ENCODE results near the gene IMMP2L. TPM values are rescaled to one million over a fixed set of nuclear protein-coding genes. Genes with fewer than 3 reads are reported as not detected.

Gene IMMP2L
- total RNA-seq, 1 experiment from 2014 or later = 8.8 TPM

GRCh38 chr7:111012149-111012548, 550.1 kb downstream of the IMMP2L start:
- H3K27ac ChIP-seq (ENCODE audit: low read length) = no peak overlapping the region
- no TSS peak for BruUV-seq (replicated peaks)
- in situ Hi-C loops (cut with HindIII; ENCODE audit: low pct_unique_long_range_greater_than_20kb, low sequenced_read_pairs) (no loop called here), intact Hi-C loops (cut with micrococcal nuclease; ENCODE audit: unreplicated experiment) (no loop called here)
- POLR2A ChIA-PET = no interaction called here
- no peak for ATAC-seq
- H3K4me1 ChIP-seq (ENCODE audit: control insufficient read depth, insufficient read depth, low read length) = no peaks in the 10 kb centered on the region
- no peak overlapping the region for H3K4me3 ChIP-seq (ENCODE audit: low read depth in 2 of 2, low read length in 2 of 2)
- no peaks in the 10 kb centered on the region for H3K27me3 ChIP-seq (ENCODE audit: control insufficient read depth, insufficient read depth, low read length)
- CTCF ChIA-PET = no interaction called here
- H3K9me3 ChIP-seq (ENCODE audit: control insufficient read depth, insufficient read depth, low read depth, low read length) = no peaks in the 10 kb centered on the region; the same call in 1 of the 2 replicates
- H3K36me3 ChIP-seq (ENCODE audit: control insufficient read depth, insufficient read depth, low read length) = no peaks in the 10 kb centered on the region
- no peak for DNase-seq (ENCODE audit: low read depth, low spot score)
- TF ChIP-seq SIN3A (IDR thresholded peaks at IDR 0.05; ENCODE audit: borderline replicate concordance, insufficient read depth, low read depth, low read length) (no peak), TCF7L2 (IDR thresholded peaks at IDR 0.05; ENCODE audit: low read depth, low read length) (no peak)

DNA sequence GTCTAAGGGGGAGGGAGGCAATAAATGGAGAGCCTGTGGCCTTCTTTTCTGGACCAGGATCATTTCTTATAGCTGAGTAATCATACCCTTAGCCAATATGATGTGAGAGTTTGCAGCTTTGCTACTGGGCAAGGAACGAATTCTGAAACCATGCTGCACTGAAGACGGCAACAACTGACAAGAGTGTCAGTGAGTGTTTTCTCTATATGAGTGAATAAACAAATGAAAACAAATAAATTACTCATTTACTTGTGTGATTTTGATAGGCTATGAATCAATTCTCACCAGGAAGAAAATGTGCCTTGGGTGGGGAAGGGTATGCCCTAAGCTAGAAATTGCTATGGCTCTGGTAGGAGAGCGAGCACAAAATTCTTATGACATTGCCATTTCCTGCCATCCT, 550.8 kb downstream of the IMMP2L start:
- DNase-seq (ENCODE audit: low read depth, low spot score) (no peak), ATAC-seq (no peak)
- intact Hi-C loops (cut with micrococcal nuclease; ENCODE audit: unreplicated experiment) (no loop called here), in situ Hi-C loops (cut with HindIII; ENCODE audit: low pct_unique_long_range_greater_than_20kb, low sequenced_read_pairs) (no loop called here)
- TF ChIP-seq, protein P1, sequence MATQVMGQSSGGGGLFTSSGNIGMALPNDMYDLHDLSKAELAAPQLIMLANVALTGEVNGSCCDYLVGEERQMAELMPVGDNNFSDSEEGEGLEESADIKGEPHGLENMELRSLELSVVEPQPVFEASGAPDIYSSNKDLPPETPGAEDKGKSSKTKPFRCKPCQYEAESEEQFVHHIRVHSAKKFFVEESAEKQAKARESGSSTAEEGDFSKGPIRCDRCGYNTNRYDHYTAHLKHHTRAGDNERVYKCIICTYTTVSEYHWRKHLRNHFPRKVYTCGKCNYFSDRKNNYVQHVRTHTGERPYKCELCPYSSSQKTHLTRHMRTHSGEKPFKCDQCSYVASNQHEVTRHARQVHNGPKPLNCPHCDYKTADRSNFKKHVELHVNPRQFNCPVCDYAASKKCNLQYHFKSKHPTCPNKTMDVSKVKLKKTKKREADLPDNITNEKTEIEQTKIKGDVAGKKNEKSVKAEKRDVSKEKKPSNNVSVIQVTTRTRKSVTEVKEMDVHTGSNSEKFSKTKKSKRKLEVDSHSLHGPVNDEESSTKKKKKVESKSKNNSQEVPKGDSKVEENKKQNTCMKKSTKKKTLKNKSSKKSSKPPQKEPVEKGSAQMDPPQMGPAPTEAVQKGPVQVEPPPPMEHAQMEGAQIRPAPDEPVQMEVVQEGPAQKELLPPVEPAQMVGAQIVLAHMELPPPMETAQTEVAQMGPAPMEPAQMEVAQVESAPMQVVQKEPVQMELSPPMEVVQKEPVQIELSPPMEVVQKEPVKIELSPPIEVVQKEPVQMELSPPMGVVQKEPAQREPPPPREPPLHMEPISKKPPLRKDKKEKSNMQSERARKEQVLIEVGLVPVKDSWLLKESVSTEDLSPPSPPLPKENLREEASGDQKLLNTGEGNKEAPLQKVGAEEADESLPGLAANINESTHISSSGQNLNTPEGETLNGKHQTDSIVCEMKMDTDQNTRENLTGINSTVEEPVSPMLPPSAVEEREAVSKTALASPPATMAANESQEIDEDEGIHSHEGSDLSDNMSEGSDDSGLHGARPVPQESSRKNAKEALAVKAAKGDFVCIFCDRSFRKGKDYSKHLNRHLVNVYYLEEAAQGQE (IDR thresholded peaks at IDR 0.05; ENCODE audit: insufficient read depth in 1 of 2, low read depth in 2 of 2, low read length in 1 of 2) = no peak
- no peak for TF ChIP-seq TCF7L2 (IDR thresholded peaks at IDR 0.05; ENCODE audit: low read depth, low read length)
- TF ChIP-seq, protein P2, sequence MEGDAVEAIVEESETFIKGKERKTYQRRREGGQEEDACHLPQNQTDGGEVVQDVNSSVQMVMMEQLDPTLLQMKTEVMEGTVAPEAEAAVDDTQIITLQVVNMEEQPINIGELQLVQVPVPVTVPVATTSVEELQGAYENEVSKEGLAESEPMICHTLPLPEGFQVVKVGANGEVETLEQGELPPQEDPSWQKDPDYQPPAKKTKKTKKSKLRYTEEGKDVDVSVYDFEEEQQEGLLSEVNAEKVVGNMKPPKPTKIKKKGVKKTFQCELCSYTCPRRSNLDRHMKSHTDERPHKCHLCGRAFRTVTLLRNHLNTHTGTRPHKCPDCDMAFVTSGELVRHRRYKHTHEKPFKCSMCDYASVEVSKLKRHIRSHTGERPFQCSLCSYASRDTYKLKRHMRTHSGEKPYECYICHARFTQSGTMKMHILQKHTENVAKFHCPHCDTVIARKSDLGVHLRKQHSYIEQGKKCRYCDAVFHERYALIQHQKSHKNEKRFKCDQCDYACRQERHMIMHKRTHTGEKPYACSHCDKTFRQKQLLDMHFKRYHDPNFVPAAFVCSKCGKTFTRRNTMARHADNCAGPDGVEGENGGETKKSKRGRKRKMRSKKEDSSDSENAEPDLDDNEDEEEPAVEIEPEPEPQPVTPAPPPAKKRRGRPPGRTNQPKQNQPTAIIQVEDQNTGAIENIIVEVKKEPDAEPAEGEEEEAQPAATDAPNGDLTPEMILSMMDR (IDR thresholded peaks at IDR 0.05) = no peak
- no peak for TF ChIP-seq POLR2AphosphoS5 (IDR thresholded peaks at IDR 0.05; ENCODE audit: low read depth, low read length)
- no peak for TF ChIP-seq SIN3A (IDR thresholded peaks at IDR 0.05; ENCODE audit: borderline replicate concordance, insufficient read depth, low read depth, low read length)
- ChIA-PET CTCF (no interaction called here), POLR2A (no interaction called here)
- Histone ChIP-seq H3K27ac (ENCODE audit: low read length) (no peak overlapping the region), H3K9me3 (ENCODE audit: control insufficient read depth, insufficient read depth, low read depth, low read length) (no peaks in the 10 kb centered on the region; the same call in 1 of the 2 replicates), H3K27me3 (ENCODE audit: control insufficient read depth, insufficient read depth, low read length) (no peaks in the 10 kb centered on the region), H3K4me1 (ENCODE audit: control insufficient read depth, insufficient read depth, low read length) (no peaks in the 10 kb centered on the region), H3K36me3 (ENCODE audit: control insufficient read depth, insufficient read depth, low read length) (no peaks in the 10 kb centered on the region), H3K4me3 (ENCODE audit: low read depth in 2 of 2, low read length in 2 of 2) (no peak overlapping the region)
- no TSS peak for BruUV-seq (replicated peaks)

- ChIA-PET CTCF (no interaction called here), POLR2A (no interaction called here)
- in situ Hi-C loops (cut with HindIII; ENCODE audit: low pct_unique_long_range_greater_than_20kb, low sequenced_read_pairs) = no loop called here
- no peak overlapping the region for H3K27ac ChIP-seq (ENCODE audit: low read length)
- no TSS peak for BruUV-seq (replicated peaks)
- ATAC-seq = no peak
- no peak overlapping the region for H3K4me3 ChIP-seq (ENCODE audit: low read depth in 2 of 2, low read length in 2 of 2)
- intact Hi-C loops (cut with micrococcal nuclease; ENCODE audit: unreplicated experiment) = no loop called here
- no peaks in the 10 kb centered on the region for H3K4me1 ChIP-seq (ENCODE audit: control insufficient read depth, insufficient read depth, low read length)
- DNase-seq (ENCODE audit: low read depth, low spot score) = no peak
- H3K36me3 ChIP-seq (ENCODE audit: control insufficient read depth, insufficient read depth, low read length) = no peaks in the 10 kb centered on the region
- no peaks in the 10 kb centered on the region; the same call in 1 of the 2 replicates for H3K9me3 ChIP-seq (ENCODE audit: control insufficient read depth, insufficient read depth, low read depth, low read length)
- TF ChIP-seq, protein P2 (IDR thresholded peaks at IDR 0.05) = no peak
- no peak for TF ChIP-seq POLR2AphosphoS5 (IDR thresholded peaks at IDR 0.05; ENCODE audit: low read depth, low read length)
- TF ChIP-seq, protein P1 (IDR thresholded peaks at IDR 0.05; ENCODE audit: insufficient read depth in 1 of 2, low read depth in 2 of 2, low read length in 1 of 2) = no peak
- no peaks in the 10 kb centered on the region for H3K27me3 ChIP-seq (ENCODE audit: control insufficient read depth, insufficient read depth, low read length)
Measured at GRCh38 chr7:111010798-111011197, 551.5 kb downstream of the IMMP2L start.
